Keratinocyte (primary cell): ENCODE measurements around the gene BMP3. TPM values are rescaled to one million over a fixed set of nuclear protein-coding genes. Genes with fewer than 3 reads are reported as not detected.

Experiments used
- DNase-seq: peaks from one replicate; pipeline ENCODE4 v3.0.0-alpha.2; 2011; ENCODE audit warnings: low read depth, missing footprints, low spot score
- FAIRE-seq: peaks from 2 replicates; lab custom pipeline; 2011; peaks lifted over from hg19 to GRCh38; lab: Jason Lieb, UNC
- H2AFZ ChIP-seq: 2 replicates; pipeline ENCODE4 v1.6.0; 2012; ENCODE audit warnings: low read length, control low read depth, inconsistent platforms; ENCODE audit not compliant: control insufficient read depth
- H3K27ac ChIP-seq: 2 replicates; pipeline ENCODE4 v1.5.1; 2011; ENCODE audit warnings: low read length; ENCODE audit not compliant: control insufficient read depth, insufficient read depth
- H3K27me3 ChIP-seq: 3 replicates; pipeline ENCODE4 v1.6.0; 2011; ENCODE audit warnings: low read length; ENCODE audit not compliant: control insufficient read depth, insufficient read depth; ENCODE audit errors: extremely low read depth
- H3K36me3 ChIP-seq, 2 experiments: 2 replicates in 1 of 2; 3 replicates in 1 of 2; pipeline ENCODE4 v1.5.1; 2011; ENCODE audit warnings: low read length in 2 of 2, mild to moderate bottlenecking in 1 of 2; ENCODE audit not compliant: control insufficient read depth in 2 of 2, insufficient read depth in 2 of 2; ENCODE audit errors: extremely low read depth in 1 of 2
- H3K4me1 ChIP-seq: 3 replicates; pipeline ENCODE4 v1.5.1; 2011; ENCODE audit warnings: low read length; ENCODE audit not compliant: control insufficient read depth, insufficient read depth; ENCODE audit errors: extremely low read depth
- H3K4me2 ChIP-seq: 3 replicates; pipeline ENCODE4 v1.6.0; 2011; ENCODE audit warnings: low read depth, low read length; ENCODE audit not compliant: control insufficient read depth, insufficient read depth; ENCODE audit errors: extremely low read depth
- H3K4me3 ChIP-seq, 3 experiments: fragments of 200-600 bp in 1 of 3; sonication (generic) in 1 of 3; 2 replicates in 2 of 3; 3 replicates in 1 of 3; pipeline ENCODE4 v1.5.1; 2011 to 2016; ENCODE audit warnings: low read length in 3 of 3, mild to moderate bottlenecking in 3 of 3, control low read depth in 2 of 3, inconsistent platforms in 1 of 3, low read depth in 1 of 3, mixed read lengths in 1 of 3, mixed run types in 1 of 3, moderate library complexity in 1 of 3; ENCODE audit not compliant: control insufficient read depth in 2 of 3, insufficient read depth in 2 of 3; ENCODE audit errors: extremely low read depth in 1 of 3
- H3K79me2 ChIP-seq: 2 replicates; pipeline ENCODE4 v1.6.0; 2012; ENCODE audit warnings: low read length; ENCODE audit not compliant: control insufficient read depth, insufficient read depth
- H3K9ac ChIP-seq: 3 replicates; pipeline ENCODE4 v1.6.0; 2011; ENCODE audit warnings: low read length; ENCODE audit not compliant: control insufficient read depth, insufficient read depth; ENCODE audit errors: extremely low read depth
- H3K9me1 ChIP-seq: 3 replicates; pipeline ENCODE4 v1.6.0; 2011; ENCODE audit warnings: low read length; ENCODE audit not compliant: control insufficient read depth, insufficient read depth; ENCODE audit errors: extremely low read depth
- H3K9me3 ChIP-seq: 2 replicates; pipeline ENCODE4 v1.5.1; 2012; ENCODE audit warnings: low read depth, low read length; ENCODE audit not compliant: control insufficient read depth
- H4K20me1 ChIP-seq: 3 replicates; pipeline ENCODE4 v1.6.0; 2011; ENCODE audit warnings: low read length; ENCODE audit not compliant: control insufficient read depth, insufficient read depth; ENCODE audit errors: extremely low read depth
- CTCF ChIP-seq, 3 experiments: IDR thresholded peaks in 1 of 3; conservative IDR thresholded peaks in 1 of 3; optimal IDR thresholded peaks in 1 of 3; 2 replicates in 2 of 3; 3 replicates in 1 of 3; pipeline versions ENCODE3 to v1.5.1; 2011; ENCODE audit warnings: low read length in 3 of 3, mild to moderate bottlenecking in 3 of 3, moderate library complexity in 2 of 3, control low read depth in 1 of 3, inconsistent platforms in 1 of 3; ENCODE audit not compliant: insufficient read depth in 2 of 3; ENCODE audit errors: extremely low read depth in 1 of 3
- EZH2 ChIP-seq: IDR thresholded peaks from one replicate; pipeline ENCODE4 v1.6.1; 2012; ENCODE audit warnings: inconsistent platforms, mild to moderate bottlenecking, low read length, moderate library complexity
- dilution Hi-C: fragments of 300-500 bp; cut with MboI; formaldehyde crosslinking; loops from one replicate; pipeline ENCODE4 v1.7.0; 2020; ENCODE audit warnings: low sequenced_read_pairs; ENCODE audit not compliant: extremely low pct_ligation_motif_present
- polyA plus RNA-seq, 5 experiments: library from polyadenylated mRNA; depleted of rRNA in 3 of 5; stranded (reverse) in 3 of 5; stranded (forward) in 1 of 5; unstranded in 1 of 5; fragments of >200 nt; gene quantifications; 1 replicate in 1 of 5; 2 replicates in 3 of 5; 3 replicates in 1 of 5; pipeline versions ENCODE4 v1.2.1 to v1.2.3, GENCODE V29; 2011 to 2012; ENCODE audit warnings: missing spikeins in 2 of 5, low read depth in 1 of 5, low replicate concordance in 1 of 5

BMP3 gene
- polyA plus RNA-seq, 1 donor (not counting 4 experiments of a cell fraction or from before 2014, with no cell fraction given) = not detected

GRCh38 chr4:81038636-81039350 is 8.3 kb downstream of the BMP3 start:
- no peak for DNase-seq
- Histone ChIP-seq H3K4me2 (no peak overlapping the region), H3K4me1 (no peaks in the 10 kb centered on the region), H4K20me1 (no peaks in the 10 kb centered on the region), H3K4me3 (no peak overlapping the region), H3K9ac (no peak overlapping the region), H3K9me1 (no peaks in the 10 kb centered on the region), H2AFZ (no peak overlapping the region), H3K9me3 (no peaks in the 10 kb centered on the region), H3K36me3 (no peaks in the 10 kb centered on the region), H3K27me3 (no peaks in the 10 kb centered on the region), H3K79me2 (no peaks in the 10 kb centered on the region), H3K27ac (no peak overlapping the region)
- TF ChIP-seq EZH2 (no peak), CTCF (optimal IDR thresholded peaks at IDR 0.05 in 1 of 3, IDR thresholded peaks at IDR 0.05 in 1 of 3, conservative IDR thresholded peaks at IDR 0.05 in 1 of 3; ENCODE audit: extremely low read depth in 1 of 3, insufficient read depth in 2 of 3, low read length in 3 of 3) (no peak)
- dilution Hi-C loops = loop anchor here (25.0 kb wide), 1 partner anchor 676 kb away; no protein-coding TSS in a partner anchor
- FAIRE-seq = no peak

- no peaks in the 10 kb centered on the region for H3K27me3 ChIP-seq
- FAIRE-seq = no peak
- H2AFZ ChIP-seq = no peak overlapping the region
- no peak for DNase-seq
- H3K4me1 ChIP-seq = no peaks in the 10 kb centered on the region
- H3K79me2 ChIP-seq = no peaks in the 10 kb centered on the region
- H3K36me3 ChIP-seq = no peaks in the 10 kb centered on the region
- no peaks in the 10 kb centered on the region for H4K20me1 ChIP-seq
- no peak overlapping the region for H3K4me3 ChIP-seq
- H3K9me3 ChIP-seq = no peaks in the 10 kb centered on the region
- no peak overlapping the region for H3K9ac ChIP-seq
- H3K27ac ChIP-seq = no peak overlapping the region
- TF ChIP-seq CTCF (optimal IDR thresholded peaks at IDR 0.05 in 1 of 3, IDR thresholded peaks at IDR 0.05 in 1 of 3, conservative IDR thresholded peaks at IDR 0.05 in 1 of 3; ENCODE audit: extremely low read depth in 1 of 3, insufficient read depth in 2 of 3, low read length in 3 of 3) (no peak), EZH2 (no peak)
- H3K4me2 ChIP-seq = no peak overlapping the region
- no peaks in the 10 kb centered on the region for H3K9me1 ChIP-seq
- dilution Hi-C loops = loop anchor here (25.0 kb wide), 1 partner anchor 677 kb away; no protein-coding TSS in a partner anchor
These were observed 9.0 kb downstream of the BMP3 start for GRCh38 chr4:81039351-81039972.
